Spleen (tissue), 11 donors: ENCODE results near the gene RNASEH1. TPM values are rescaled to one million over a fixed set of nuclear protein-coding genes. Genes with fewer than 3 reads are reported as not detected.
"Not testable (repeated sequence)": the region's sequence is repeated elsewhere in the genome, so short reads cannot be mapped to it uniquely, and the experiment has no call there.

ENCODE experiments used
- DNase-seq: peaks from one replicate; pipeline ENCODE4 v3.0.0-alpha.2; 2020
- H3K27ac ChIP-seq, 8 donors: fragments of 200-600 bp; sonication (generic) in 7 of 8; 1 replicate in 4 of 8; 2 replicates in 4 of 8; pipeline versions ENCODE4 v1.5.0 to v1.8.0; 2016 to 2021; ENCODE audit warnings: inconsistent platforms in 4 of 8, mild to moderate bottlenecking in 4 of 8, moderate library complexity in 1 of 8
- H3K27me3 ChIP-seq, 7 donors: fragments of 200-600 bp; sonication (generic) in 6 of 7; replicated peaks in 1 of 7; 1 replicate in 4 of 7; 2 replicates in 3 of 7; pipeline versions ENCODE4 v1.5.0 to v1.8.0; 2016 to 2021; ENCODE audit warnings: inconsistent platforms in 3 of 7, mild to moderate bottlenecking in 1 of 7
- H3K36me3 ChIP-seq, 6 donors: fragments of 200-600 bp; sonication (generic) in 5 of 6; 1 replicate in 4 of 6; 2 replicates in 2 of 6; pipeline versions ENCODE4 v1.5.0 to v1.8.0; 2016 to 2021; ENCODE audit warnings: inconsistent platforms in 2 of 6
- H3K4me1 ChIP-seq, 6 donors: fragments of 200-600 bp; sonication (generic) in 5 of 6; 1 replicate in 3 of 6; 2 replicates in 3 of 6; pipeline versions ENCODE4 v1.5.0 to v1.8.0; 2016 to 2021; ENCODE audit warnings: inconsistent platforms in 3 of 6
- H3K4me3 ChIP-seq, 8 donors: fragments of 200-600 bp; sonication (generic) in 7 of 8; 1 replicate in 4 of 8; 2 replicates in 4 of 8; pipeline versions ENCODE4 v1.5.0 to v1.8.0; 2016 to 2021; ENCODE audit warnings: inconsistent platforms in 4 of 8, mild to moderate bottlenecking in 4 of 8, moderate library complexity in 2 of 8
- H3K9me3 ChIP-seq, 8 donors: fragments of 200-600 bp; sonication (generic) in 7 of 8; 1 replicate in 4 of 8; 2 replicates in 4 of 8; pipeline versions ENCODE4 v1.5.0 to v1.8.0; 2016 to 2021; ENCODE audit warnings: inconsistent platforms in 4 of 8
- CTCF ChIP-seq, 11 experiments: fragments of 200-600 bp in 7 of 11; fragments of 450-650 bp in 4 of 11; sonication (generic) in 4 of 11; IDR thresholded peaks in 8 of 11; conservative IDR thresholded peaks in 3 of 11; 1 replicate in 7 of 11; 2 replicates in 4 of 11; pipeline versions ENCODE4 v1.4.0 to v1.8.0; 2016 to 2021; ENCODE audit warnings: antibody characterized with exemption in 11 of 11, inconsistent platforms in 4 of 11, mild to moderate bottlenecking in 1 of 11
- POLR2A ChIP-seq, 3 donors: fragments of 450-650 bp; IDR thresholded peaks; one replicate each; pipeline ENCODE4 v1.5.1; 2017; ENCODE audit warnings: antibody characterized with exemption in 3 of 3, mild to moderate bottlenecking in 1 of 3
- POLR2AphosphoS5 ChIP-seq, 3 donors: sonication (generic); formaldehyde crosslinking; IDR thresholded peaks; one replicate each; pipeline ENCODE4 v1.5.1; 2017; ENCODE audit warnings: antibody characterized with exemption in 3 of 3
- WGBS, 5 donors: extraction: QIAGEN DNeasy Blood & Tissue Kit in 3 of 5; methylation state at CpG; one replicate each; pipeline versions ENCODE4 v1.1.5 to v1.1.7; 2013 to 2018; 5-methylcytosine and 5-hydroxymethylcytosine counted together
- intact Hi-C: fragments of 100-400 bp; cut with DNase I; formaldehyde crosslinking; loops from one replicate; pipeline ENCODE4 v1.15.0; 2023; ENCODE audit warnings: low total_unique reads
- polyA plus RNA-seq, 3 donors: library from polyadenylated mRNA; stranded (reverse); fragments of 200-250 nt; gene quantifications; one replicate each; pipeline ENCODE4 v1.2.1, GENCODE V29; 2013
- total RNA-seq, 7 donors: library from RNA; depleted of rRNA in 3 of 7; stranded (reverse); fragments of >200 nt in 3 of 7; fragmentation: NEBNext Ultra II Directional in 4 of 7; extraction: Animal tissue kit (Norgen Biotek cat#: 25700) in 4 of 7; gene quantifications; one replicate each; pipeline versions ENCODE4 v1.1.0 to v1.2.1, GENCODE V29; 2016 to 2021
- donor health status: healthy with polysubstance abuse.
- donor health status: DM: no; HTN: no; CAD: no; lungs with moderate emphysema.
- donor health status: DM: no; HTN: no; CAD: no.
- donor health status: Bipolar disorder and iron deficiency.
- donor health status: healthy.
- donor health status: DM: no; HTN: no; CAD: no.
- donor health status: DM: yes; HTN: yes; CAD: no.

Gene RNASEH1
- total and polyA plus RNA-seq, 10 donors: 4.3 to 24.7 (median 18.2) TPM

- 94 to 97% (median 95%) methylated on average over 11 of the region's 11 CpGs for WGBS, 5 donors
- DNase-seq: no peak
- TF ChIP-seq CTCF (IDR thresholded peaks at IDR 0.05 in 8 of 11, conservative IDR thresholded peaks at IDR 0.05 in 3 of 11): no peak
- TF ChIP-seq POLR2AphosphoS5 (IDR thresholded peaks at IDR 0.05): no peak
- no peak for TF ChIP-seq POLR2A (IDR thresholded peaks at IDR 0.05)
- no peaks in the 10 kb centered on the region for H3K27me3 ChIP-seq
- H3K4me1 ChIP-seq: peaks cover 31 to 51% (median 40%) of the 10 kb centered on the region in 6 donors
- peaks cover 0 to 31% (median 26%) of the 10 kb centered on the region in 6 donors for H3K36me3 ChIP-seq
- no peak overlapping the region for H3K27ac ChIP-seq
- H3K4me3 ChIP-seq: peak overlapping the region in 3 of 8 donors; percentile 68 to 86 (median 80)
- H3K9me3 ChIP-seq: no peaks in the 10 kb centered on the region
- intact Hi-C loops: no loop called here
Observed at GRCh38 chr2:3574155-3574554, 16.0 kb upstream of the RNASEH1 start.

- no peak for TF ChIP-seq POLR2A (IDR thresholded peaks at IDR 0.05)
- no peak for TF ChIP-seq POLR2AphosphoS5 (IDR thresholded peaks at IDR 0.05)
- no peak for TF ChIP-seq CTCF (IDR thresholded peaks at IDR 0.05 in 8 of 11, conservative IDR thresholded peaks at IDR 0.05 in 3 of 11)
- peaks cover 0 to 16% (median 14%) of the 10 kb centered on the region in 6 donors for H3K36me3 ChIP-seq
- H3K4me1 ChIP-seq: peaks cover 16 to 35% (median 25%) of the 10 kb centered on the region in 6 donors
- 79 to 89% (median 86%) methylated on average over 2 of the region's 2 CpGs for WGBS, 5 donors
- no peak overlapping the region for H3K4me3 ChIP-seq
- no peak for DNase-seq
- no peaks in the 10 kb centered on the region for H3K9me3 ChIP-seq
- no peak overlapping the region for H3K27ac ChIP-seq
- H3K27me3 ChIP-seq: no peaks in the 10 kb centered on the region
- intact Hi-C loops: no loop called here
Observed at GRCh38 chr2:3572620-3573019, 14.5 kb upstream of the RNASEH1 start.

- H3K27ac ChIP-seq: no peak overlapping the region
- no peak for DNase-seq
- no peaks in the 10 kb centered on the region for H3K27me3 ChIP-seq
- TF ChIP-seq POLR2AphosphoS5 (IDR thresholded peaks at IDR 0.05) (no peak), POLR2A (IDR thresholded peaks at IDR 0.05) (no peak)
- intact Hi-C loops: no loop called here
- H3K4me3 ChIP-seq: no peak overlapping the region
- H3K9me3 ChIP-seq: no peaks in the 10 kb centered on the region
- H3K36me3 ChIP-seq: peaks cover 0 to 3% (median under 1%) of the 10 kb centered on the region in 6 donors
- peaks cover 2 to 22% (median 12%) of the 10 kb centered on the region in 6 donors for H3K4me1 ChIP-seq
- 83 to 92% (median 87%) methylated on average over 8 of the region's 8 CpGs for WGBS, 5 donors
Observed at GRCh38 chr2:3571284-3571683, 13.2 kb upstream of the RNASEH1 start.

- H3K27me3 ChIP-seq, intact Hi-C loops, H3K9me3 ChIP-seq, H3K4me3 ChIP-seq, DNase-seq, H3K27ac ChIP-seq, H3K36me3 ChIP-seq: not testable (repeated sequence)
- WGBS, 5 donors: 92 to 97% (median 96%) methylated on average over 15 to 23 of the region's 23 CpGs
- H3K4me1 ChIP-seq: peaks cover 0 to 11% (median 4%) of the 10 kb centered on the region in 6 donors
Observed at GRCh38 chr2:3569656-3570055, 11.5 kb upstream of the RNASEH1 start.

DNA sequence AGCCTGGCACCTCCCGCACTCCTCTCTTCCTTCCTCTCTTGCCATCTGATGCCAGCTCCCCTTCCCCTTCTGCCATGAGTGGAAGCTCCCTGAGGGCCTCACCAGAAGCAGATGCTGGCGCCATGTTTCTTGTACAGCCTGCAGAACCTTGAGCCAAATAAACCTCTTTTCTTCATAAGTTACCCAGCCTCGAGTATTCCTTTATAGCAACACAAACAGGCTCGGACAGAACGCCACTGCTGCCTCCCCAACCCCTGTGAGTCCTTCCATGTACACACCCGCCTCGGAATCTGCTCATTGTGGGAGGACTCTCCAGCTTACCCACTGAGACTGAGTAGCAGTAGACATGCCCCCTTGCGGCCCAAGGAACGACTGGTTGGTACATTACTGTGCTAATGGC lies 8.7 kb upstream of the RNASEH1 start:
- WGBS, 5 donors: 93 to 95% (median 94%) methylated on average over 9 of the region's 9 CpGs
- no peak for DNase-seq
- H3K36me3 ChIP-seq: peaks cover 0 to 1% (median 0%) of the 10 kb centered on the region in 6 donors
- no peaks in the 10 kb centered on the region for H3K9me3 ChIP-seq
- no peaks in the 10 kb centered on the region for H3K27me3 ChIP-seq
- intact Hi-C loops: no loop called here
- H3K4me3 ChIP-seq: no peak overlapping the region
- no peak overlapping the region for H3K27ac ChIP-seq
- H3K4me1 ChIP-seq: peaks cover 0 to 6% (median 0%) of the 10 kb centered on the region in 6 donors
- TF ChIP-seq CTCF (IDR thresholded peaks at IDR 0.05 in 8 of 11, conservative IDR thresholded peaks at IDR 0.05 in 3 of 11) (no peak), POLR2AphosphoS5 (IDR thresholded peaks at IDR 0.05) (no peak), POLR2A (IDR thresholded peaks at IDR 0.05) (no peak)
